SIG-M5 treated with dmso at 0.1 percent for 504 hours (cell line): ENCODE data around the gene ALDH1B1.
A peak's percentile ranks its signal among the peaks of the same experiment; 100 is the strongest.

Experiments
- DNase-seq: peaks from one replicate; lab custom pipeline; 2025; ENCODE audit not compliant: unreplicated experiment; lab: John Stamatoyannopoulos, UW

ALDH1B1 gene

DNA sequence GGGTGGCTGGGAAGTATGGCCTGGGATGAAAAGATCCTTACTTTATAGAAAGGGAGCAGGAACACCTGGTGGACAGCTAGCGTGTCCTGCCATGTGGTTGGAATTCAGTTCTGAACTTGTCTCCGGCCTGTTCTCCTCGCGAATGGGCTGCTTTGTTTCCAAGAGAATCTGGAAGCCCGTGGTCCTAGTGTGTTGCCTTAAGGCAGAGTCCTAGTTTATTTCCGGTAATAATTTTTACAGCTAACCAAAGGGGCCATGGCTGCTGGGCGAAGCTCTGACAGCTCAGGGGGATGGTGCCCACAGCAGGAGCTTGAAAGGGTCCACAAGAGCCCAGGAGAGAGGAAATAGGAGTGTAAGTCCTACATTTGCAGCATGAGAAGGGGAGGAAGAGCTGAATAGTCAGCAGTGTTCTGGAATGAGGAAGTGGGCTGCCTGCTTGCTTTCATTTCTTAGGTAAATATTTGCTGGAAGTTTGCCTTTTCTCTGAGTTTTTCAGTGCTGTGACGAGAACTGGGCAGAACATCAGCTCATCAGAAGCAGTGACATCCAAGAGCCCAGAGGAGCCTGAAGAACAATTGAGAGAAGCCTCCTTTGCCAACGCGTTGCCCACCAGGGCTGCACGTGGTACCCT, 44.8 kb downstream of the ALDH1B1 start:
- peak; percentile 63 for DNase-seq

DNA sequence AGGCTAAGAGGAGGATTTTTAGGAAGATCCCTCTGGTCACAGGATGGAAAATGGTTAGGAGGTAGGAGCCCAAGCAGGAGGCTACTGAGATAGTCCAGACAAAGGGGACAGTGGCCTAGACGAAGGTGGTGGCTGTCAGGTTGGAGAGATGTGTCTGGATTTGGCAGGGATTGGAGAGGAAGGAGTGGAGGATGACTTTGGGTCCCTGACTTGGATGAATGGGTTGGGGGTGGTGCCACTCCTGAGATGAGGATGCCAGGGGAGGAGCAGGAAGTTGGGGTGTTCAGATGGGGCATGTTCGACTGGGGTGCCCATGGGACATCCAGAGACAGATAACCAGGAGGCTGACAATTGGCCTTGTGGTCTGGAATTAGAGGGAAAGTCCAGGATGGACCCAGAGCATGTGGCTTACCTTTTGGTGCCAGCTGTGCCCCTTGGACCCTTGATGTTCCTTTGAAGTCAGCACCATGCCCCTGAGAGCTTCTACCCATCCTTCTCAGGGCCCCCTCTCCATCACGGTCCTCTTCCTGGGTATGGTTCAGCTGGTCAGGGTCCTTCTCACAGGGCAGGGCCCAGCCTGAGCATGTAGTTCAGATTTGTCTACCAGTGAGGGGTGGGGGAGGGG, 46.9 kb downstream of the ALDH1B1 start:
- DNase-seq: no peak

DNA sequence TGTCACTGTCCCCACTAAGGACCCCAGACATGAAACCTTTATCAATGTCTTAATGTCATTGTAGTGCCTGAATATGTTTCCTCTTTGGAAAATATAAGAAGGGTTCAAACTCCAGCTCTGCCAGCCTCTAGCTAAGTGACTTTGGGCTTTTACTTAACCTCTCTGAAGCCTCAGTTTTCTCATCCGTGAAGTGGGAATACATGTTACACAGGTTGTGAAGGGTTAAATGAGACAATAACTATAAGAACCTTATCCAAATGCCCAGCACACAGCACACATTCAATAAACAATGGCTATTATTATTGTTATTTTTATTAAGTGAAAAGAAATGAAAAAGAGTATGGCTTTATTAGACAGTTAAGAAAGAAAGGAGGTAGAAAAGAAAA, 47.4 kb downstream of the ALDH1B1 start:
- DNase-seq: no peak

DNA sequence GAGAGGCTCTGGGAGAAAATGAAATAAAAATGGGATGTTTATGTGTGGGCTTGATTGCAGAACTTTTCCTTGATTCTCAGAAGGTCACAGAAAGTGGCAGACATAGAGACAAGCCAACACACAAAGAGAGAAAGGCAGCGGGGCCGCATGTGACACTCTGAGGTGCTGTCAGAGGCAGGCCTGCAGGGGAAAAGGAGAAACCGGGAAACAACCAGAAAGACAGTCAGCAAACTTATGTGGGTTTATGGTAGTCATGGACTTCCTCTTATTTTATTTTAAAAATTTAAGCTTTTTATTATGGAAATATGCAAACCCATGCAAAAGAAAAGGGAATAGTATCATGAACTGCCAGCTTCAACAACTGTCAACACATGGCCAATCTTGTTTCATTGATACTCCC, 48.0 kb downstream of the ALDH1B1 start:
- no peak for DNase-seq

DNA sequence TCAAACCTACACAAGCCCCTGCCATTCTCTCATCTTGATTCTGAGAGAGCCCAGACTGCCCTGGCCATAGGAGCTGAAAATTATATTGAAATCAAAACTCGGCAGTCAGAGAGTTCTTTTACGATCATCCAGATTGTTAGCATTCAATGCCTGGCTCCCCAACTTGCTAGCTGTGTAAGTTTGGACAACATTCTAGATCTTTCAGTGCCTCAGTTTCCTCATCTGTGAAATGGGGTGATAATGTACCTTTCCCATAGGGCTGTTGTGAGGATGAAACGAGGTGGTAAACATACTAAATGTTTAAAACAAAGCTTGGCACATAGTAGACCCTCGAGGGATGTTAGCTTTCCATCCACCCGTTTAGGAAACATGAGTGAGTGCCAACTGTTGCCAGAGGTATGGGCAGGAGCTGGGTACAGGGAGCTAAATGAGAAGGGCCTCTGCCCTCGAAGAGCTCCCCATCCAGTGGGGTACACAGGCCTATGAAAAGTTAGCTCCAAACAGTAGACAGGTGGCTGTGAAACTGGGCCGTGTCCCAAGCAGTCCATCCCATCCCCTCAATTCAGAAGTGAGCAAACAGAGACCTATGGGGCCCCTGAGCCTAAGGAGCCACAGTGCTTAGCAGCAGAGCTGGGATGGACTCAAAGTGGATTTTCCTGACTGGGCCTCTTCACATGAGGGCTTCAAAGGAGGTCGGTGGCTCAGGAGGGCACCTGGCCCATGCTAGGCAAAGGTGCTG, 49.0 kb downstream of the ALDH1B1 start:
- DNase-seq: no peak

DNA sequence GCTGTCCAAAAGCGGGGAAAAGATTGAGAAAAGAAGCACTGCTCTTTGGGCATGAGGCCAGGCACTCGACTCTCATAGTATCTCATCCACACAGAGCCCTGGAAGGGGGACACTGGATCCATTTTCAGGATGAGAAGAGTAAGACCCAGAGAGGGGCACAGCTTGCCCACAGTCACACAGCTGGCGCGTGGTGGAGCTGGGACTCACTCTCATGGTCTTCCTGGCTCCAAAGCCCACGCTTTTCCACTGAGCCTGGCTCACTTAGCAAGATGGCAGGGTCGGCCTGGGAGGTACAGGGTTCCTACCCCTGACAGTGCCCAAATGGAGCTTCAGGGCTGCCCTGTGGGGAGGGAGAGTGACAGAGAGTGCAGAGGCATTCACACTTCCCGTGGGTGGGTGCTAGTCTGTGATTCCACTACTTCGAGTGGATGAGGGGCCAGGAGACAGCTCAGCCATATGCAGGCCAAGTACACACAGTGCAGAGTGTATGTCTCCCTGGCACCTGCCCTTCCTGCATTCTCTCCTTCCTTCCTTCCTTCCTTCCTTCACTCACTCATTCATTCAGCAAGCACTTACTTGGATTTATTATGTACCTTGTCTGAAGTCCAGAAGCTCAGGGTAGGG, 50.1 kb downstream of the ALDH1B1 start:
- DNase-seq: no peak

DNA sequence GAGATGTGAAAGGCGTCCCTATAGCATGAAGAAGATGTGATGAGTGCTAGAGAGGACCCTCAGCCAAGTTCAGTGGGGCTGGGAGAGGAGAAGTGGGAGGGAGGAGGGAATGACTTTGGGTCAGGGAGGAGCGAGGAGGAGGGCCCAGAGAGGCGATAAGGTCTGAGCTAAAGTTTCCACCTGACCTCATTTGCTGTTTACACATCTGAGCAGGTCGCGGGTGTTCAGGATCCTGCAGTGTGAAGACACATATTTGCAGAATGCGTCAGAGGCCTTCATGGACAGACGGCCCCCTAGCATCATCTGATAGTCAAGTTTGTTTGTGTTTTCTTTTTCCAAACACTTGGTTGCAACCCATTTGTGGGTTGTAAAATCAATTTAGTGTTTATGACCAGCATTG, 50.7 kb downstream of the ALDH1B1 start:
- DNase-seq: no peak

DNA sequence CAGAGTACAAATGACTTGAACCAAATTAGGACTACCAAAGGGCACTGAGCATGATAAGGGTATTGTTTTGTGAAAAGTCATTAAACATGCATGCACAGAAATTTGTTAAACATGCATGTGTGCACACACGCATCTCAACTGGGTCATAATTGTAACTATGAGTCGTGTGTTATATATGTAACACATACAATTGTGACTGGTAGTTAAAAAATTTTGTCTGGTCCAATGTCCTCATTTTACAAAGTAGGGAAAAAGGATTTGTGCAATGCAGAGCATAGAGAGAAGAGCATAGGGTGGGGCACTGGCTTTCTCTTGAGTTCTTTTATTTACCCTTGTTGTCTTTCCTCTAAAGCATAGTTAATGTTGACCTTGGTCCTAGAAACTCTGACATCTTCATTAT, 51.1 kb downstream of the ALDH1B1 start:
- DNase-seq: no peak

DNA sequence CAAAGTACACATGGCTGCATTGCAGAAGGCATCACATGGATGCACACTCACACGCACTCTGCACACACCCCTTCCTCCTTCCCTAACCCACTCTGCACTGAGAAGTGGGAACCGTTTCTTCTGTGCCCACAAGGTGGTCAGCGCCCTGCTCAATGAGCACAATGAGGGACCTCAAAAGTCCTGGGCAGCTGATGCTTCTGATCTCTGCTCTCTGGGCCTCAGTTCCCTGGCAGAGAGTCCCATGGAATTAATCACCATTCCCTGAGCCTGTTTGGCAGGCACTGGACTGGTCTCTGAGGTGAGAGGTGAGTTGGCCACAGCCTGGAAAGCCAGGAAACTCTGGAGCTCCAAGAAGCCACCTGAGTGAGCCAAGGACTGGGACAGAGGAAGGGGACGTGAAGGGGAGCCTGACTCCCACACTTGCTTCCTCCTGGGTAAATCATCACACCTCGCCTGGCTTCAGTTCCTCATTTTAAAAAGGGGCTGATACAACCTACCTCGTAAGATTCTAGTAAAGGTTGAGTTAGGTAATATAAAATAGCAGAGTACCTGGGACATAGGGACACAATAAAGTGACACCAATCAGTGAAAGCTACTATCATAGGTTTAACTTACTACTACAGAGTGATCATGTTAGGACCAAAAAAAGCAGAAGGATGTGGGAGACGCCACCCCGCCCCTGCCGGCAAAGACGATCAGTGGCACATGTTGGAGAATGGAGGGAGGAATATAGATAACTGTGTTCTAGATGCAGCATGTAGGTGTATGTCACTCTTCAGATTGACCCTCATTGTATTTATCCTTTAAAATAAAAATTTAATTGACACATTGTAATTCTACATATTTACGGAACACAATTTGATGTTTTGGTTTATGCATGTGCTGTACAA, 52.9 kb downstream of the ALDH1B1 start:
- DNase-seq: no peak

DNA sequence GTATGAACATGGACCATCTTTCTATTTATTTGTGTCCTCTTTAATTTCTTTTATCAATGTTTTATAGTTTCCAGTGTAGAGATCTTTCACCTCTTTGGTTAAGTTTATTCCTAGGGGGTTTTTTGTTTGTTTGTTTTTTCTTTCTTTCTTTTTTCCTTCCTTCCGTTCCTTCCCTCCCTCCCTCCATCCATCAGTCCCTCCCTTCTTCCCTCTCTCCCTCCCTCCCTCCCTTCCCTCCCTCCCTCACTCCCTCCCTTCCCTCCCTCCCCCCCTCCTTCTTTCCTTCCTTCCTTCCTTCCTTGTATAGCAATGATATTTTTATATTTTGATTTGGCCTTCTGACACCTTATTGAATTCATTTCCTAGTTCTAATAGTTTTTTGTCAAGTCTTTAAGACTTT, 55.2 kb downstream of the ALDH1B1 start:
- DNase-seq: no peak
